BLaER1 treated with 17β-estradiol and CSF1 and Interleukin-3, amounts not matched to agents 10 nM and 100 nM (cell line): ENCODE measurements around the gene GNAQ.

Source experiments
- H3K27ac ChIP-seq, 11 experiments: shearing (Covaris generic); formaldehyde crosslinking; 2 replicates each; pipeline ENCODE4 v1.8.1; 2022
- H3K27me3 ChIP-seq, 11 experiments: shearing (Covaris generic); formaldehyde crosslinking; 2 replicates each; pipeline ENCODE4 v1.8.1; 2022
- H3K36me3 ChIP-seq, 11 experiments: shearing (Covaris generic); formaldehyde crosslinking; 2 replicates each; pipeline ENCODE4 v1.8.1; 2022
- H3K4me1 ChIP-seq, 10 experiments: shearing (Covaris generic); formaldehyde crosslinking; 2 replicates each; pipeline ENCODE4 v1.8.1; 2022
- H3K4me2 ChIP-seq, 11 experiments: shearing (Covaris generic); formaldehyde crosslinking; 2 replicates each; pipeline ENCODE4 v1.8.1; 2022
- H3K4me3 ChIP-seq, 10 experiments: shearing (Covaris generic); formaldehyde crosslinking; 2 replicates each; pipeline ENCODE4 v1.8.1; 2022
- H3K9ac ChIP-seq, 11 experiments: shearing (Covaris generic); formaldehyde crosslinking; 2 replicates each; pipeline ENCODE4 v1.8.1; 2022
- H3K9me3 ChIP-seq, 11 experiments: shearing (Covaris generic); formaldehyde crosslinking; replicated peaks in 1 of 11; 2 replicates each; pipeline ENCODE4 v1.8.1; 2022
- H4K20me1 ChIP-seq, 11 experiments: shearing (Covaris generic); formaldehyde crosslinking; 2 replicates each; pipeline ENCODE4 v1.8.1; 2022
- Cebpa-rat ChIP-seq, 11 experiments: shearing (Covaris generic); IDR thresholded peaks; 2 replicates each; pipeline ENCODE4 v1.8.1; 2022

Gene GNAQ

GRCh38 chr9:77943057-77943456 lies 88.6 kb downstream of the GNAQ start:
- peaks cover 0 to 15% (median 7%) of the 10 kb centered on the region in 11 experiments; a peak in 11 of 22 replicates for H3K9me3 ChIP-seq
- no peak for TF ChIP-seq Cebpa-rat (IDR thresholded peaks at IDR 0.05)
- no peaks in the 10 kb centered on the region for H3K27me3 ChIP-seq
- peak overlapping the region in 3 of 11 experiments; percentile 34 to 93 (median 70); a peak in 5 of 22 replicates for H3K4me2 ChIP-seq
- H3K4me3 ChIP-seq = no peak overlapping the region
- H4K20me1 ChIP-seq = peaks cover 0 to 75% (median 5%) of the 10 kb centered on the region in 11 experiments; a peak in 9 of 22 replicates
- H3K36me3 ChIP-seq = peaks cover 0 to 13% (median 9%) of the 10 kb centered on the region in 11 experiments; a peak in 7 of 22 replicates
- H3K9ac ChIP-seq = no peak overlapping the region
- peak overlapping the region in 2 of 11 experiments; percentile 0 to 30; a peak in 2 of 22 replicates for H3K27ac ChIP-seq
- peaks cover 21 to 78% (median 37%) of the 10 kb centered on the region in 10 experiments; a peak in 19 of 20 replicates for H3K4me1 ChIP-seq

DNA sequence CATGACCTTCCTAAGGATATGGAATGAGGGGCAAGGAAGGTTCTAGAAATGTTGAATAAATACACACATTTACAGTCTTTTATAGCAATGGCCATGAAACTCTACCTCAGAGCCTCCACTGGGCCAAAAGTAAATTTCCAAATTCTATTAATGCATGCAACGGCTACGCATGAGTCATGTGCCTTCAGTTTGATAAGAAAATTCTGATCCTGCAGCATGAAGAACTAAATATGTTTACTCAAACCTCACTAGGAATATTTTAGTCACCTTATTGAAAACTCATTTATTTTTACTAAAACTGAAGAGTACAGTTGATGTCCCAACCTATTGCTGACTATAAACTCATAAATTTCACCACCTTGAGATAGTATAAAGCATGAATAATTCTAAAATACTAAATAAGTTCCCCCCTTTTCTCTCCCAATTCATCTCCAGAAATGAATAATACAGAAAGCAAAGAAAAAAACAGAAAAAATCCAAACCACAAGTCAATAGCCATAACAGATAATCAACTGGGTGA lies 92.4 kb downstream of the GNAQ start:
- Histone ChIP-seq H3K36me3 (peaks cover 0 to 20% (median 9%) of the 10 kb centered on the region in 11 experiments; a peak in 10 of 22 replicates), H3K9ac (no peak overlapping the region), H3K4me2 (no peak overlapping the region), H4K20me1 (peaks cover 0 to 85% (median 8%) of the 10 kb centered on the region in 11 experiments; a peak in 11 of 22 replicates), H3K27me3 (no peaks in the 10 kb centered on the region), H3K9me3 (peaks cover 0 to 28% (median 12%) of the 10 kb centered on the region in 11 experiments; a peak in 13 of 22 replicates), H3K27ac (no peak overlapping the region), H3K4me3 (no peak overlapping the region), H3K4me1 (peaks cover 18 to 78% (median 30%) of the 10 kb centered on the region in 10 experiments)
- TF ChIP-seq Cebpa-rat (IDR thresholded peaks at IDR 0.05) = no peak

GRCh38 chr9:77938163-77938562 lies 93.4 kb downstream of the GNAQ start:
- no peak overlapping the region for H3K27ac ChIP-seq
- H3K36me3 ChIP-seq = peaks cover 0 to 20% (median 9%) of the 10 kb centered on the region in 11 experiments; a peak in 9 of 22 replicates
- peaks cover 18 to 76% (median 27%) of the 10 kb centered on the region in 10 experiments for H3K4me1 ChIP-seq
- H3K9ac ChIP-seq = no peak overlapping the region
- H3K27me3 ChIP-seq = no peaks in the 10 kb centered on the region
- H3K4me2 ChIP-seq = 0 out of 22 replicates have a peak overlapping the region, but pooled peaks of 1 of the 11 experiments have one; percentile 16
- no peak overlapping the region for H3K4me3 ChIP-seq
- H4K20me1 ChIP-seq = peaks cover 0 to 90% (median 8%) of the 10 kb centered on the region in 11 experiments; a peak in 11 of 22 replicates
- no peak for TF ChIP-seq Cebpa-rat (IDR thresholded peaks at IDR 0.05)
- H3K9me3 ChIP-seq = peaks cover 0 to 29% (median 12%) of the 10 kb centered on the region in 11 experiments; a peak in 13 of 22 replicates

GRCh38 chr9:77935974-77936373 lies 95.6 kb downstream of the GNAQ start:
- Histone ChIP-seq H3K27ac (peak overlapping the region in 7 of 11 experiments; percentile 2 to 44 (median 21); a peak in 12 of 22 replicates), H3K4me1 (peaks cover 18 to 72% (median 29%) of the 10 kb centered on the region in 10 experiments), H3K9me3 (peaks cover 0 to 29% (median 12%) of the 10 kb centered on the region in 11 experiments; a peak in 13 of 22 replicates), H3K27me3 (no peaks in the 10 kb centered on the region), H4K20me1 (peaks cover 0 to 98% (median 10%) of the 10 kb centered on the region in 11 experiments; a peak in 12 of 22 replicates), H3K4me3 (peak overlapping the region in 3 of 10 experiments; percentile 19 to 31 (median 20); a peak in 2 of 20 replicates), H3K4me2 (peak overlapping the region; percentile 49 to 88 (median 70)), H3K9ac (no peak overlapping the region), H3K36me3 (peaks cover 0 to 25% (median 9%) of the 10 kb centered on the region in 11 experiments; a peak in 10 of 22 replicates)
- TF ChIP-seq Cebpa-rat (IDR thresholded peaks at IDR 0.05) = no peak

GRCh38 chr9:77935211-77935610 lies 96.4 kb downstream of the GNAQ start:
- Histone ChIP-seq H3K36me3 (peaks cover 0 to 31% (median 9%) of the 10 kb centered on the region in 11 experiments; a peak in 10 of 22 replicates), H3K27me3 (no peaks in the 10 kb centered on the region), H3K4me1 (peaks cover 18 to 72% (median 29%) of the 10 kb centered on the region in 10 experiments), H3K4me2 (peak overlapping the region; percentile 49 to 88 (median 70)), H3K4me3 (0 out of 20 replicates have a peak overlapping the region, but pooled peaks of 2 of the 10 experiments have one; percentile 19 to 31), H3K9ac (no peak overlapping the region), H3K27ac (peak overlapping the region in 7 of 11 experiments; percentile 2 to 44 (median 21); a peak in 9 of 22 replicates), H3K9me3 (peaks cover 0 to 29% (median 12%) of the 10 kb centered on the region in 11 experiments; a peak in 13 of 22 replicates), H4K20me1 (peaks cover 0 to 97% (median 10%) of the 10 kb centered on the region in 11 experiments; a peak in 12 of 22 replicates)
- no peak for TF ChIP-seq Cebpa-rat (IDR thresholded peaks at IDR 0.05)

- H3K27ac ChIP-seq = no peak overlapping the region
- H3K4me2 ChIP-seq = peak overlapping the region in 2 of 11 experiments; percentile 86 to 88; a peak in 3 of 22 replicates
These were observed 97.6 kb downstream of the GNAQ start for GRCh38 chr9:77933976-77934375.

GRCh38 chr9:77933019-77933418 lies 98.6 kb downstream of the GNAQ start:
- H3K4me2 ChIP-seq = peak overlapping the region in 4 of 11 experiments; percentile 18 to 56 (median 44); a peak in 6 of 22 replicates
- peaks cover 0 to 35% (median 7%) of the 10 kb centered on the region in 11 experiments; a peak in 14 of 22 replicates for H3K36me3 ChIP-seq
- H4K20me1 ChIP-seq = peaks cover 0 to 97% (median 0%) of the 10 kb centered on the region in 11 experiments; a peak in 10 of 22 replicates
- H3K27ac ChIP-seq = no peak overlapping the region
- peaks cover 0 to 21% (median 8%) of the 10 kb centered on the region in 11 experiments; a peak in 11 of 22 replicates for H3K9me3 ChIP-seq
- H3K27me3 ChIP-seq = no peaks in the 10 kb centered on the region
- H3K9ac ChIP-seq = no peak overlapping the region
- no peak overlapping the region for H3K4me3 ChIP-seq
- H3K4me1 ChIP-seq = peaks cover 18 to 60% (median 28%) of the 10 kb centered on the region in 10 experiments
- no peak for TF ChIP-seq Cebpa-rat (IDR thresholded peaks at IDR 0.05)

More at GRCh38 chr9:77933976-77934375, 97.6 kb downstream of the GNAQ start:
- Histone ChIP-seq H4K20me1 (peaks cover 0 to 97% (median 8%) of the 10 kb centered on the region in 11 experiments; a peak in 12 of 22 replicates), H3K4me1 (peaks cover 18 to 69% (median 29%) of the 10 kb centered on the region in 10 experiments), H3K36me3 (peaks cover 0 to 35% (median 11%) of the 10 kb centered on the region in 11 experiments; a peak in 11 of 22 replicates), H3K9me3 (peaks cover 0 to 28% (median 12%) of the 10 kb centered on the region in 11 experiments; a peak in 13 of 22 replicates), H3K4me3 (no peak overlapping the region), H3K9ac (no peak overlapping the region), H3K27me3 (no peaks in the 10 kb centered on the region)
- TF ChIP-seq Cebpa-rat (IDR thresholded peaks at IDR 0.05) = no peak

GRCh38 chr9:77929942-77930341 lies 101.7 kb downstream of the GNAQ start:
- H3K36me3 ChIP-seq = peaks cover 0 to 38% (median 7%) of the 10 kb centered on the region in 11 experiments; a peak in 13 of 22 replicates
- peaks cover 2 to 44% (median 6%) of the 10 kb centered on the region in 10 experiments for H3K4me1 ChIP-seq
- H3K4me3 ChIP-seq = no peak overlapping the region
- H3K27ac ChIP-seq = no peak overlapping the region
- no peak overlapping the region for H3K4me2 ChIP-seq
- H3K9ac ChIP-seq = no peak overlapping the region
- peaks cover 0 to 97% (median 0%) of the 10 kb centered on the region in 11 experiments; a peak in 10 of 22 replicates for H4K20me1 ChIP-seq
- H3K27me3 ChIP-seq = no peaks in the 10 kb centered on the region
- TF ChIP-seq Cebpa-rat (IDR thresholded peaks at IDR 0.05) = no peak
- peaks cover 0 to 14% (median 5%) of the 10 kb centered on the region in 11 experiments; a peak in 8 of 22 replicates for H3K9me3 ChIP-seq
